GM12875 (cell line): ENCODE results near the gene TFPT.

Experiments
- H3K4me3 ChIP-seq: one replicate; pipeline ENCODE4 v1.5.1; 2011; ENCODE audit warnings: low read depth, low read length, control low read depth
- TF ChIP-seq, protein P1 (sequence below): IDR thresholded peaks from 2 replicates; pipeline ENCODE4 v1.5.1; 2011; ENCODE audit warnings: low read depth, mild to moderate bottlenecking, control low read depth, inconsistent platforms, low read length, moderate library complexity, borderline replicate concordance; ENCODE audit not compliant: insufficient read depth

TFPT gene

DNA sequence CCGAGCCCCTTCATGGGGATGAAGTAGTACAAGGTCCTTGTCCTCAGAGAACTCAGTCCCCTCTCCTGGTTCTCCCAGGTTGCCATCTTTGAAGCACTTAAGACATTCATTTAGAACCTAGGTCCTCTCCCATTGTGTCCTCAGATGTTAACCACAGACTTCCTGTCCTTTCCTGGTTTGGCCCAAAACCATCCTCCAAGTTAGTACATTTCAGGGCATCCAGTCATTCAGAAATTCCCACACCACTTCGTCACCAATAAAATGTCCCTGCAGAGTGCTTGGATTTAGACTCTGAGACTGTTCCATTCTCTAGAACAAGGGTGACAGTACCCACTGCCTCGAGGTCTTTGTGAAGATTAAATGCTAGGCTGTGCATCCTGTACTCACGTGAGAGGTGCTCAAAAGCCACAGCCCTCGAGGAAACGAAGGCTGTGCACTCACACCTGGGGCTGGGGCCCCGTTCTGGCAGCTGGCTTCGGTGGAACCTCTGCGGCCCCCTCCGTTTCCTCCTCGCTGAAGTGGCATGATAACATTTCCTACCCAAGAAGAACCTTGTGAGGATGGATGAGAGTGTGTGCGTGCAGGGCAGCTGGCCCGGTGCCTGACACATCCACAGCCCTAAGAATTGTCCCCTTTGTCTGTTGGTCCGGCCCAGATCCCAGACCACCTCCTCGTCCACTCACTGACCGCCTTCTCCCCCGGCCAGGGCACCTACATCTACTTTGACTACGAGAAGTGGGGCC is 39.3 kb upstream of the TFPT start:
- TF ChIP-seq, protein P1, sequence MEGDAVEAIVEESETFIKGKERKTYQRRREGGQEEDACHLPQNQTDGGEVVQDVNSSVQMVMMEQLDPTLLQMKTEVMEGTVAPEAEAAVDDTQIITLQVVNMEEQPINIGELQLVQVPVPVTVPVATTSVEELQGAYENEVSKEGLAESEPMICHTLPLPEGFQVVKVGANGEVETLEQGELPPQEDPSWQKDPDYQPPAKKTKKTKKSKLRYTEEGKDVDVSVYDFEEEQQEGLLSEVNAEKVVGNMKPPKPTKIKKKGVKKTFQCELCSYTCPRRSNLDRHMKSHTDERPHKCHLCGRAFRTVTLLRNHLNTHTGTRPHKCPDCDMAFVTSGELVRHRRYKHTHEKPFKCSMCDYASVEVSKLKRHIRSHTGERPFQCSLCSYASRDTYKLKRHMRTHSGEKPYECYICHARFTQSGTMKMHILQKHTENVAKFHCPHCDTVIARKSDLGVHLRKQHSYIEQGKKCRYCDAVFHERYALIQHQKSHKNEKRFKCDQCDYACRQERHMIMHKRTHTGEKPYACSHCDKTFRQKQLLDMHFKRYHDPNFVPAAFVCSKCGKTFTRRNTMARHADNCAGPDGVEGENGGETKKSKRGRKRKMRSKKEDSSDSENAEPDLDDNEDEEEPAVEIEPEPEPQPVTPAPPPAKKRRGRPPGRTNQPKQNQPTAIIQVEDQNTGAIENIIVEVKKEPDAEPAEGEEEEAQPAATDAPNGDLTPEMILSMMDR: no peak
- no peak overlapping the region for H3K4me3 ChIP-seq

GRCh38 chr19:54153731-54154326 is 38.4 kb upstream of the TFPT start:
- TF ChIP-seq, protein P1: no peak
- H3K4me3 ChIP-seq: no peak overlapping the region

DNA sequence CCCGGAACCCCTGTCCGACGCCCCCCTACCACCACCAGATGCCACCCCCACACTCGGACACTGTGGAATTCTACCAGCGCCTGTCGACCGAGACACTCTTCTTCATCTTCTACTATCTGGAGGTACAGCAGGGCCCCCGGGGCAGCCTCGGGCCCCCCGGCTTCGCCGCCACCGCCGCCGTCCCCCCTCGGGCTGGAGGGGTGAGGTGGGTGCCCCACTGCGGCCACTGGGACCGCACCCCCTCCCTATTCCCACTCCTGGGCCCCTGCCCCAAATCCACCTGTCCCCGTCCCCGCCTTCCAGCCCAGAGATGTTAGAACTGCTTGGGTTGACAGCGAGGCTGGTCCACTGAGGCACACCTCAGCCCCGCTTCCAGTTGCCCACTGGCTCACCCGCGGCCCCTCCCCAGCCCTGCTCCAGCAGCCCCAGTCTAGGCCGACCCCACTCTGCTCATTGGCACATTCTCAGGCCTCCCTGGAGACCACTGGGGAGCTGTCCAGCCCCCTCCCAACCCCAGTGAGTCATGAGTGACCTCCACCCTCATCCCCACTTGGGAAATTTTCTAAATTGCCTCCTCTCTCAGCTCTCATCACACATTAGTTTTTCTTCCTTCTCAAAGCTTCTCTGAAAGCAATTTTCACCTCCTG is 37.5 kb upstream of the TFPT start:
- TF ChIP-seq, protein P1: no peak
- no peak overlapping the region for H3K4me3 ChIP-seq

- H3K4me3 ChIP-seq: no peak overlapping the region
Measured at GRCh38 chr19:54152267-54152666, 36.8 kb upstream of the TFPT start.

GRCh38 chr19:54151362-54152035 is 36.0 kb upstream of the TFPT start:
- no peak overlapping the region for H3K4me3 ChIP-seq
- TF ChIP-seq, protein P1: no peak

More at GRCh38 chr19:54152267-54152666, 36.8 kb upstream of the TFPT start:
- TF ChIP-seq, protein P1: no peak

DNA sequence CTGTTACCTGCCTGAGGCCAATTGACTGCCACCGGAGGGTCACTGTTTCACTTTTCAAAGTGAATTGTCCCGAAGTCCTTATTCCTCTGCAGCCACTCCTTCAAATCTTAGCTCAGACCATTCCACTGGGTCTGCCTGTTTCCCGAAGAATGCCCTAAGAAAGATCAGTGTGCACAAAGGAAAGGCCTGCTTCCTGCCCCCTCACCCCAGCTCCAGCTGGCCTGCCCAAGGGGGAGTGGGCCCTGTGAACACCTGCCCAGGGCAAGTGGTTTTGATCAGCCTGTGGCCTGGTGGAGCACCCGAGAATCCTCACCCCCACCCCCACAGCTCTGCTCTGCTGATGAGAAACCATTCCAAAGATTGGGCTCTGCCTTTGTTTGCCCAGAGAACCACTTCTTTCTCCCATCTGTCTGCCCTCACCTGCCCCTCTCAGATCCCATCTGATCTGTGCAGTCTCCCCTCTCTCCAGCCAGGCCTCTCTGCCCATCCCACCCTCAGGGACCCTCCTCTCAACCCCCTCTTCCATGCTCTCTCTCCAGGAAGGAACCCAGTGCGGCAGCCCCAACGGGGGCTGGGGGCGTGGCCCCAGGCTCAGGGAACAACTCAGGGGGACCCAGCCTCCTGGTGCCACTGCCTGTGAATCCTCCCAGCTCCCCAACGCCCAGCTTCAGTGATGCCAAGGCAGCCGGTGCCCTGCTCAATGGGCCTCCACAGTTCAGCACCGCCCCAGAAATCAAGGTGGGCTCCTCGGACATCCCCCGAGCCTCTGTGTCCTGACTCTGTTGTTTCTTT is 33.8 kb upstream of the TFPT start:
- TF ChIP-seq, protein P1: no peak
- H3K4me3 ChIP-seq: no peak overlapping the region
